ENCODE data around the gene DPH7.
"Not testable (repeated sequence)": the region's sequence is repeated elsewhere in the genome, so short reads cannot be mapped to it uniquely, and the experiment has no call there.

The DPH7 gene

GRCh38 chr9:137580209-137580953 is 1.7 kb upstream of the DPH7 start:
- no peak for DNase-seq

GRCh38 chr9:137579259-137579604 is 507 bp upstream of the DPH7 start:
- DNase-seq: no peak

GRCh38 chr9:137575716-137576411 is 2.9 kb downstream of the DPH7 start:
- no peak for DNase-seq

- no peak for DNase-seq
These were observed 3.4 kb downstream of the DPH7 start for GRCh38 chr9:137575364-137575715.

- DNase-seq: no peak
These were observed 4.5 kb downstream of the DPH7 start for GRCh38 chr9:137574192-137574591.

- DNase-seq: no peak
These were observed 8.2 kb downstream of the DPH7 start for GRCh38 chr9:137570566-137570965.

- DNase-seq: no peak
These were observed 9.0 kb downstream of the DPH7 start for GRCh38 chr9:137569609-137570203.

- DNase-seq: not testable (repeated sequence)
These were observed 10.3 kb downstream of the DPH7 start for GRCh38 chr9:137568445-137568844.

GRCh38 chr9:137564817-137565411 is 13.8 kb downstream of the DPH7 start:
- no peak for DNase-seq

- no peak for DNase-seq
These were observed 14.6 kb downstream of the DPH7 start for GRCh38 chr9:137564134-137564533.

GRCh38 chr9:137558127-137558526 is 20.6 kb downstream of the DPH7 start:
- DNase-seq: no peak

GRCh38 chr9:137556069-137556838 is 22.5 kb downstream of the DPH7 start:
- DNase-seq: no peak

- DNase-seq: no peak
These were observed 23.5 kb downstream of the DPH7 start for GRCh38 chr9:137555179-137555578.

- no peak for DNase-seq
These were observed 24.4 kb downstream of the DPH7 start for GRCh38 chr9:137554349-137554748.

GRCh38 chr9:137553654-137554053 is 25.1 kb downstream of the DPH7 start:
- DNase-seq: not testable (repeated sequence)

GRCh38 chr9:137552022-137552768 is 26.5 kb downstream of the DPH7 start:
- no peak for DNase-seq

- peak; percentile 33 for DNase-seq
These were observed 27.3 kb downstream of the DPH7 start, which contains the start of gene MRPL41 for GRCh38 chr9:137551264-137552021. Gene MRPL41, plus strand, starts transcription at chr9:137551879. Its CDS starts 203 bp downstream, at chr9:137552082.

GRCh38 chr9:137550958-137551263 is 27.8 kb downstream of the DPH7 start:
- not testable (repeated sequence) for DNase-seq

GRCh38 chr9:137550231-137550621 is 28.5 kb downstream of the DPH7 start, which contains the start of gene PNPLA7:
Gene PNPLA7, minus strand, starts transcription at chr9:137550402. Its CDS starts 205 bp downstream, at chr9:137550197.
- DNase-seq: no peak

- DNase-seq: no peak
These were observed 30.8 kb downstream of the DPH7 start for GRCh38 chr9:137547687-137548543.
